GM19438 (cell line): Measurements from ENCODE around the gene USP2.

Experiments
- ATAC-seq: cut with Tn5 transposase; IDR thresholded peaks from one replicate; pipeline ENCODE4 v1.9.1; 2021; ENCODE audit warnings: low read depth; ENCODE audit not compliant: unreplicated experiment

Gene USP2

GRCh38 chr11:119381181-119381988, at the start of gene USP2:
Gene USP2, minus strand, starts transcription at chr11:119381690. Its CDS starts 8,210 bp downstream, at chr11:119373480.
- ATAC-seq = peak; percentile 98

- ATAC-seq = no peak
Observed at GRCh38 chr11:119427279-119427678, 45.8 kb upstream of the USP2 start.

GRCh38 chr11:119426142-119426541, 44.7 kb upstream of the USP2 start:
- no peak for ATAC-seq

- ATAC-seq = no peak
Observed at GRCh38 chr11:119424775-119425174, 43.3 kb upstream of the USP2 start.

GRCh38 chr11:119424276-119424675, 42.8 kb upstream of the USP2 start:
- ATAC-seq = no peak

- no peak for ATAC-seq
Observed at GRCh38 chr11:119423509-119424254, 42.2 kb upstream of the USP2 start.

- no peak for ATAC-seq
Observed at GRCh38 chr11:119422809-119423508, 41.5 kb upstream of the USP2 start, which contains the start of gene THY1. Gene THY1, minus strand, starts transcription at chr11:119423172. Its CDS starts 2,267 bp downstream, at chr11:119420905.

- ATAC-seq = no peak
Observed at GRCh38 chr11:119421941-119422808, 40.7 kb upstream of the USP2 start.

GRCh38 chr11:119421351-119421750, 39.9 kb upstream of the USP2 start:
- no peak for ATAC-seq

GRCh38 chr11:119420631-119421030, 39.1 kb upstream of the USP2 start:
- no peak for ATAC-seq

- no peak for ATAC-seq
Observed at GRCh38 chr11:119419834-119420492, 38.5 kb upstream of the USP2 start.

GRCh38 chr11:119419246-119419645, 37.8 kb upstream of the USP2 start:
- ATAC-seq = no peak

GRCh38 chr11:119418759-119419158, 37.3 kb upstream of the USP2 start:
- ATAC-seq = no peak

- ATAC-seq = no peak
Observed at GRCh38 chr11:119417726-119418540, 36.4 kb upstream of the USP2 start.

- ATAC-seq = no peak
Observed at GRCh38 chr11:119416606-119417580, 35.4 kb upstream of the USP2 start.

GRCh38 chr11:119415966-119416365, 34.5 kb upstream of the USP2 start:
- no peak for ATAC-seq

GRCh38 chr11:119415517-119415916, 34.0 kb upstream of the USP2 start:
- no peak for ATAC-seq

- no peak for ATAC-seq
Observed at GRCh38 chr11:119414734-119415133, 33.2 kb upstream of the USP2 start.
